ENCODE results near the gene GATAD2A.

Gene GATAD2A

DNA sequence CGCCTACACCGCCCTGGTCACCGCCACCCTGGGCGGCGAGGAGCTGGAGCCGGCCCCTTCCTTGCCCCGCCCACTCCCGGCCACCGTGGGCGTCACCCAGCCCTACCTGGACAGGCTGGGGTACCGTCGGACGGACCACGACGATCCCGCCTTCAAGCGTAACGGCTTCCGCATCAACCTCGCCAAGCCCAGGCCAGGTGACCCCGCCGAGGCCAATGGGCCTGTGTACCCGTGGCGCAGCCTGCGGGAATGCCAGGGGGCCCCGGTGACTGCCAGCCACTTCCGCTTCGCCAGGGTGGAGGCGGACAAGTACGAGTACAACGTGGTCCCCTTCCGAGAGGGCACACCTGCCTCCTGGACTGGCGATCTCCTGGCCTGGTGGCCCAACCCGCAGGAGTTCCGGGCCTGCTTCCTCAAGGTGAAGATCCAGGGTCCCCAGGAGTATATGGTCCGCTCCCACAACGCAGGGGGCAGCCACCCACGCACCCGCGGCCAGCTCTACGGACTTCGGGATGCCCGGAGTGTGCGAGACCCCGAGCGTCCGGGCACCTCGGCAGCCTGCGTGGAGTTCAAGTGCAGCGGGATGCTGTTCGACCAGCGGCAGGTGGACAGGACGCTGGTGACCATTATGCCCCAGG is 139.6 kb downstream of the GATAD2A start:
- no peak overlapping the region for H3K4me3 ChIP-seq (ENCODE audit: low read depth, low read length)
- TF ChIP-seq, protein P1, sequence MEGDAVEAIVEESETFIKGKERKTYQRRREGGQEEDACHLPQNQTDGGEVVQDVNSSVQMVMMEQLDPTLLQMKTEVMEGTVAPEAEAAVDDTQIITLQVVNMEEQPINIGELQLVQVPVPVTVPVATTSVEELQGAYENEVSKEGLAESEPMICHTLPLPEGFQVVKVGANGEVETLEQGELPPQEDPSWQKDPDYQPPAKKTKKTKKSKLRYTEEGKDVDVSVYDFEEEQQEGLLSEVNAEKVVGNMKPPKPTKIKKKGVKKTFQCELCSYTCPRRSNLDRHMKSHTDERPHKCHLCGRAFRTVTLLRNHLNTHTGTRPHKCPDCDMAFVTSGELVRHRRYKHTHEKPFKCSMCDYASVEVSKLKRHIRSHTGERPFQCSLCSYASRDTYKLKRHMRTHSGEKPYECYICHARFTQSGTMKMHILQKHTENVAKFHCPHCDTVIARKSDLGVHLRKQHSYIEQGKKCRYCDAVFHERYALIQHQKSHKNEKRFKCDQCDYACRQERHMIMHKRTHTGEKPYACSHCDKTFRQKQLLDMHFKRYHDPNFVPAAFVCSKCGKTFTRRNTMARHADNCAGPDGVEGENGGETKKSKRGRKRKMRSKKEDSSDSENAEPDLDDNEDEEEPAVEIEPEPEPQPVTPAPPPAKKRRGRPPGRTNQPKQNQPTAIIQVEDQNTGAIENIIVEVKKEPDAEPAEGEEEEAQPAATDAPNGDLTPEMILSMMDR (IDR thresholded peaks at IDR 0.05; ENCODE audit: low read depth, low read length, missing control alignments): no peak
- DNase-seq (ENCODE audit: low read depth): no peak

DNA sequence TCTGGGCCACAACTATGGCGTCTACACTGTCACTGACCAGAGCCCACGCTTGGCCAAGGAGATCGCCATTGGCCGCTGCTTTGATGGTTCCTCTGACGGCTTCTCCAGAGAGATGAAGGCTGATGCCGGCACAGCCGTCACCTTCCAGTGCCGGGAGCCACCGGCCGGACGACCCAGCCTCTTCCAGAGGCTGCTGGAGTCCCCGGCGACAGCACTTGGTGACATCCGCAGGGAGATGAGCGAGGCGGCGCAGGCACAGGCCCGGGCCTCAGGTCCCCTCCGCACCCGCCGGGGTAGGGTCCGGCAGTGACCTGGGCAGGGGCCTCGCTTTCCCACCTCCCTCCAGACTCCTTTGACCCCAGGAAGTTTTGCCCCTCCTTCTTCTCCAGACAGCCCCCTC is 140.2 kb downstream of the GATAD2A start:
- H3K4me3 ChIP-seq (ENCODE audit: low read depth, low read length): no peak overlapping the region
- no peak for DNase-seq (ENCODE audit: low read depth)
- TF ChIP-seq, protein P1 (IDR thresholded peaks at IDR 0.05; ENCODE audit: low read depth, low read length, missing control alignments): no peak

DNA sequence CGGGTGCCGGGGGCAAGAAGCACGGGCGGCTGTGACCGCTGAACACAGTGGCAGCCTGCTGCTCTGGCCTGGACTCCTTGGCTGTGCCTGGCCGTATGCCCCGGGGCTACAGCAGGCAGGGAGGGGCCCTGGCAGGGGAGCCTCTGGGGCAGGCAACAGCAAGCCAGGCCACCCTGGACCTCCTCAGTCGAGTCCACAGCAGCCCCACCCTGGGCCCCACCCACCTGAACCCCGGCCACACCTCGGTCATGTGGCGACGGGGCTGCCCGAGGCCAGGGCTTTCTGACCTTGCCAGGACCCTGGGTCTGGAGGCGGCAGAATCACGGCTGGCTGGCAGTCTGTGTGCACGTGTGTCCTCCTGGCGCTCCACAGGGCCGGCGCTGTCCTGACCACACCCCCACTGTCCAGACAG is 141.3 kb downstream of the GATAD2A start:
- H3K4me3 ChIP-seq (ENCODE audit: low read depth, low read length): no peak overlapping the region
- TF ChIP-seq, protein P1 (IDR thresholded peaks at IDR 0.05; ENCODE audit: low read depth, low read length, missing control alignments): no peak
- no peak for DNase-seq (ENCODE audit: low read depth)

DNA sequence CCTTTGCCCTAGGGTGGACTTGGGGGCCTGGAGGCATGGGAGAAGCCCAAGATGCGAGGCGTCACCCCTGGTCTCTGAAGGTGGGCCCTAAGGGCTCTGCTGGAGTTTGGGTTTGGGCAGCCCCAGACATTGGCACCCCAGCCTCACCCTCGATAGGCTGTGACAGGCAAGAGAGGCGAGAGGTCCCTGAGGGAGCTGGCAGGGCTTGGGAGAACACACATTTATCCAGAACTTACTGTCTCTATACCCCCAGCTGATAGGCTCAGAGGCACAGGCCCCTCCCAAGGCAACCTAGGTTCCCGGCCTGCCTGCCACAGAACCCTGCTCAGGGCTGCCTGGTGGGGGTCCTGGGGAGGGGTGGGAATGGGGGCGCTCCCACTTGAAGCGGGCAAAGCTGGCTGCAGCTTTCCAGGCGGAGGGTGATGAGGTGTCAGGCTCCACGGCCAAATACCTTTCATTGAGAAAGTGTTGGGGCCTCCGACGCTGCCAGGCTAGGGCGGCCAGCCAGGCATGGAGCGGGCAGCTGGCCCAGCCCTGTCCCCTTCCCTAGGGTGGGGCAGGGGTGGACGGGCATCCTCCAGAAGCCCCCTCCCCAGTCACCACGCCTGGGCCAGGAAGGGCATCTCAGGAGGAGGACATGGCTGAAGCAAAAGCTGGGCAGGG is 142.3 kb downstream of the GATAD2A start:
- TF ChIP-seq, protein P1 (IDR thresholded peaks at IDR 0.05; ENCODE audit: low read depth, low read length, missing control alignments): no peak
- DNase-seq (ENCODE audit: low read depth): no peak
- H3K4me3 ChIP-seq (ENCODE audit: low read depth, low read length): no peak overlapping the region

DNA sequence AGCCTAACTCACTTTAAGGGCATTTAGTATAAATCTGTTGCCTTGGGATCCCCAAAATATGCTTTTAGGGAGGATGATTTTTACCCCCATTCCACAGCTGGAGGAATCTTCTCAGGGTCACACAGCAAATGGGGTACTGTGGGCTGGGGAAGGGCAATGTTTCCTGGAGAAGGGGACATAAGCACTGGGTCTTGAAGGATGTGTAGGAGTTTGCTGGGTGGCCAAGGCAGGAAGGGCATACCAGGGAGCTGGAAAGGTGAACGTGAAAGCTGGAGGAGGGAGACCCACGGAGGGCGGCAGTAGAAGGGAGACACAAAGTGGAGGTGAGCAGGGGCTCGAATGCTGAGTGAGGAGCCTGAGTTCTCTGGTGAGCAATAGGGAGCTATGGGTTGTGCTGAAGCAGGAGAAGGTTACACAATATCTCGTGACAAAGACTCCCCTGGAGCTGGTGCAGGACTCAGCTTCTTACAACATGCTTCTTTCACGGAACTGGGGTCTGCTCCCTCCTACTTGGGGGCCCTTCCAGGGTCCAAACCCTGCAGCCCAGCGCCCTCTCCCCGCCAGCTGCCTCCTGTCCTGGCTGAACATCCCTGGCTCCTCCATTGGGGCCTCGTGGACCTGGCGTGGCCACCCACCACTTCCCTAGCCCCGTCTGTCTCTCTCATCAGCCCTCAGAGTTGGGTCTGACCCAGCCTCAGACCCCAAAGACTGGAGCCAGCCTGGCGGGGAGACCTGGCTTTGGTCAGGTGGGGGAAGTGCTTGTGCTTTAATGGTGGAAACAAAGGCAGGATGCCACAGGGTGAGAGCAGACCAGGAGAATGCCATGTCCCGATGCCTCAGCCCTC is 143.7 kb downstream of the GATAD2A start:
- no peak overlapping the region for H3K4me3 ChIP-seq (ENCODE audit: low read depth, low read length)
- no peak for DNase-seq (ENCODE audit: low read depth)
- TF ChIP-seq, protein P1 (IDR thresholded peaks at IDR 0.05; ENCODE audit: low read depth, low read length, missing control alignments): no peak

DNA sequence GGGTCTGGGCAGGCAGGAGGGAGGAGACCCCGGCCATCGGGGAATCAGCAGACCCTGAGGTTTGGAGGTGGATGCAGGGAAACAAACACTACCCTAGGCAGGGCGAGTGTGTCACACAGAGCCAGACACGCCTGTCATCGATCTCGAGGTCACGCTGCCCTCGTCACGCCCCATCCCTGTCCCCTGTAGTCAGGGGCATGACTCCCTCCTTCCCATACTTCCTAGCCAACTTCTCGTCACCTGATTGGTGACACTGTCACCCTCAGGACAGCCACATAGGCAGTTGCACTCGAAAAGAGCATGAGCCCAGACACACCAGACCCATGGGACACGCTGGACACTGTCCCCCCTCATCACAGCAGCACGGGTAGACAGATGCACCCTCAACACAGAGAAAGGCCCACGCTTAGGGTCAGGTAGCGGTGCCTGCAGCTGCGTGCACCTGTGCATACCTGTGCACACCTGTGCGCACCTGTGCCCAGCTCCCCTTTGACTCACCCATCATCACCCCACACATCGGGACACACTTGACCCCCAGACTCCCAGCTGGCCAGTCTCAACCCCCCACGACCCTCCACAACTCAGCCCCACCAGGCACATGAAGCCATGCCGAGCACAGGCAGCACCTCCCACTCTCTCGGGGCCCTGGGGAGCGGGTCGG is 144.5 kb downstream of the GATAD2A start:
- DNase-seq (ENCODE audit: low read depth): no peak
- H3K4me3 ChIP-seq (ENCODE audit: low read depth, low read length): no peak overlapping the region
- TF ChIP-seq, protein P1 (IDR thresholded peaks at IDR 0.05; ENCODE audit: low read depth, low read length, missing control alignments): no peak
